Measurements from ENCODE around the gene RYR1.
A peak's percentile ranks its signal among the peaks of the same experiment; 100 is the strongest.
"Not testable (repeated sequence)": the region's sequence is repeated elsewhere in the genome, so short reads cannot be mapped to it uniquely, and the experiment has no call there.

The RYR1 gene

GRCh38 chr19:38571682-38572081 is 138.2 kb downstream of the RYR1 start:
- no peak for DNase-seq

DNA sequence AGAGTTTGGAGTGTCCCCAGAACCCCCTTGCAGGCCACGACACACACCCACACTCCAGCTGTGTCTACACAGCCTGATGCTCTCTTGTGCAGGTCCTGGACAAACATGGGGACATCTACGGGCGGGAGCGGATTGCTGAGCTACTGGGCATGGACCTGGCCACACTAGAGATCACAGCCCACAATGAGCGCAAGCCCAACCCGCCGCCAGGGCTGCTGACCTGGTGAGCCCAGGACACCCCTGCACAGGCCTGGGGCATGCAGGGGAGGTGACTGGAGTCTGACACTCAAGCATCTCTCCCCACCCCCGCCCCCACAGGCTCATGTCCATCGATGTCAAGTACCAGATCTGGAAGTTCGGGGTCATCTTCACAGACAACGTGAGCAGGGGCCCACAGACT is 144.3 kb downstream of the RYR1 start:
- no peak for DNase-seq

GRCh38 chr19:38579304-38579703 is 145.8 kb downstream of the RYR1 start:
- not testable (repeated sequence) for DNase-seq

- no peak for DNase-seq
Measured at GRCh38 chr19:38580080-38580479, 146.6 kb downstream of the RYR1 start.

GRCh38 chr19:38583219-38583984 is 149.9 kb downstream of the RYR1 start:
- no peak for DNase-seq

GRCh38 chr19:38583985-38584305 is 150.5 kb downstream of the RYR1 start:
- DNase-seq: no peak

- no peak for DNase-seq
Measured at GRCh38 chr19:38587562-38587961, 154.1 kb downstream of the RYR1 start.

DNA sequence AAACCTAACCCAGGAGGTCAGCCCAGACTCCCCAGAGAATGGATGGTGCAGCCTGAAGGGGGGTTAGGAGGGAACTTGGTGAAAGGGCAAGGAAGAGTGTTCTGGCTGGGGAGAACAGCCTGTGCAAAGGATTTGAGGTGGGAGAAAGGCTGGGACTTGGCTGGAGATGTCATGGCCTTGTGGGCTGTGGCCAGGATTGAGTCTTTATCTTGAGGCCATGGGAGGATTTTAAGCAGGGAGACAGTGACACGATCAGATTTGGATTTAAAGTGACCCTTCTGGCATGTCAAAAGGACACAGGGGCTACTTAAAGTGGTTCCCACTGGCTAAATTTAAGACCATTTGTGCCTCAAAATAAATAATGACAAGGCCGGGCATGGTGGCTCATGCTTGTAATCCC is 154.6 kb downstream of the RYR1 start:
- DNase-seq: no peak

DNA sequence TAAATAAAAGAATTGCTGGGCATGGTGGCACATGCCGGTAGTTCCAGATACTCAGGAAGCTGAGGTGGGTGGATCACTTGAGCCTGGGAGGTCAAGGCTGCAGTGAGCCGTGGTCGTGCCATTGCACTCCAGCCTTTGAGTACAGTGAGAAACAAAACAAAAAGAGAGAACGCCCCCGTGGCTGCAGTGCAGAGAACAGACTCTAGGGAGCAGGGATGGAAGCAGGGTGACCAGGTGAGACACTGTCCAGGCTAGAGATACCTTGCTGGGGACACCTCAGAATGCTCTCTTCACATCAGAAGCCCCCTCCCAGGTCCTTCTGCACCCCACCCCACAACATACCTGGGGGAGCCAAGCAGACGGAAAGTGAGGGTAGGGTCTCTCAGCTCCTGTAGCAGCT is 159.4 kb downstream of the RYR1 start:
- no peak for DNase-seq

GRCh38 chr19:38596057-38596981 is 162.8 kb downstream of the RYR1 start:
- DNase-seq: peak; percentile 72

GRCh38 chr19:38597075-38597474 is 163.6 kb downstream of the RYR1 start:
- DNase-seq: no peak

DNA sequence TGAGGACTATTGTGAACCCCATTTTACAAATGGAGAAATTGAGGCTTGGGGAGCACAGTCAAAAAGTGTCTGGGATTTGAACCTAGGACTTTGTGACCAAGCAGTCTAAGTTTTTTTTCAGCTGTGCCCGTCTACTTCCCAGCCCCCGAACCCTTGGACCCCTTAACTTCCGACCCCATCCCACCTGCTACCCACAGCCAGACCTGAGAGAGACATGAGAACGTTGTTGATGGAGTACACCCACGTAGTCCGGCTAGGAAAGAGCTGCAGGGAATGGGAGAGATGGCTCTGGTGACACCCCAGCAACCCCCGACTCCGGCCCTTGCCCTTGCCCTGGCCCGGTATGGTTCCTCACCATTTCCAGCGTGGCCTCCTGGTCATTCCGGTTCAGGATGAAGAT is 166.2 kb downstream of the RYR1 start:
- DNase-seq: no peak

GRCh38 chr19:38602856-38603255 is 169.4 kb downstream of the RYR1 start:
- DNase-seq: not testable (repeated sequence)

DNA sequence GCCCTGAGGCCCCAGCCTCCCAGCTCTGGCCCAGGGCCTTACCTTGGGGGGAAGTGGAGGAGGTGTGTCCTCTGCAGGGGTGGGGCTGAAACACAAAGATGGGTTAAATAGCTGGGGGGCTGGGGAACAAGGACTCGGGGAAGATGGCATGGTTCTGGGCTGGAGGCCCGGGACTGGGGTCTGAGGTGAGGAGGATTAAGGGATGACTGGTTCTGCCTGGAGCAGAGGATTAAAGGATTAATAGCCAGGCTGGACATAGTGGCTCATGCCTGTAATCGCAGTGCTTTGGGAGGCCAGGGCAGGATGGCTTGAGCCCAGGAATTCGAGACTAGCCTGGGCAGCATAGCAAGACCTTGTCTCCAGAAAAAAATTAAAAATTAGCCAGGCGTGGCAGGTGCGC is 172.6 kb downstream of the RYR1 start:
- no peak for DNase-seq

DNA sequence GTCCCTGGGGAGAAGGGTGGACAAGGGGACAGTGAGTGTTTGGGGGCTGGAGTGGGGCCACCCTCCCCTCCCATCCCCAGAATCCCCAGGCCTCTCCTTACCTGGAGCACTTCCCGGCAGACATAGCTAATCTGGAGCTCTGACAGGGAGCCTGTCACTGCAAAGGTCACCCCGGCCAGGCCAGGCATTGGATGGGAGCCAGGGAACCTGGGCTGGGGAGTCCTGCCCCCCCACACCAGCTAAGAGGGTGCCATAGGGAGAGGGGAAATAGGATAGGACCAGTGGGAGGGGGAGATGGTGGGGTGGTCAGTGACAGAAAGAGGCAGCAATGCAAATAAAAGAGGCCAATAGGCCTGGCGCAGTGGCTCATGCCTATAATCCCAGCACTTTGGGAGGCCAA is 180.8 kb downstream of the RYR1 start:
- DNase-seq: no peak

GRCh38 chr19:38615007-38615581 is 181.6 kb downstream of the RYR1 start:
- DNase-seq: no peak

DNA sequence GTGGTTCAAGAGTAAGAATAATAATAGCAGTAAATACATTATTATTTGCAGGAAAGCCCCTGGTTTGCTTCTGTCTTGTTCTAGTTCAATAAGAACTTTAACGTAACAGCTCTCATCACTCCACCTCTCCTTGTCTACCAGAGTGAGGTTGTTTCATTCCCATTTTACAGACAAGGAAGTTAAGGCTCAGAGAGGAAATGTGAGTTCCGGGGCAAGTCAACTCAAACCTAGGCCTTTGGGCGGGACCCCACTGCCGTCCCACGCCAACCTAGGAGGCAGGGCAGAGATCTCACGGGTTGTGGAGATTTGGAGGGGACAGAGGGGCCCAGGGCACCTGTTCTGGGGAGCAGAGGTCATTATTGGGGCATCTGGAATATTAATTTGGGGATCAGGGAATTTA is 182.8 kb downstream of the RYR1 start:
- no peak for DNase-seq

DNA sequence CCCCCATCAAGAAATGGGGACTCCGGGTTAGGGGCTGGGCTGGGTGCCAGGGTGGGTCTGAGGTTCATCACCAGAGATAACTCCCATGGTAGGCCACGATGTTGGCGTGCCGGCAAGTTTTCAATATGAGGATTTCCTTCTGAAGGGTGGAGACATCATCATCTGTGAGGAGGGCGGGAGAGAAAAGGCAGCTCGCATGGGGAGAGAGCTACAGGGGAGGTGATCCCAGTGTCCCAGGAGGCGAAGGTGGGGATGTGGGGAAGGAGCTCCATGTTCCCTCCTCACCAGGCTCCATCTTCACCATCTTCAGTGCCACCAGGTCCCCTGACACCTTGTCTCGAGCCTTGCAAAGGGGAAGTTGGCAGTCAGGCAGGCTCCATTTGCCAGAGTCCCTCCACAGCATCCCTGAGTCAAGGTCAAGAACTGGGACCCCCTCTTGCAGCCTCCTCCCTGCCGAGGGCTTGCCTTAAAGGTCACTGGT is 183.8 kb downstream of the RYR1 start:
- peak; percentile 71 for DNase-seq

DNA sequence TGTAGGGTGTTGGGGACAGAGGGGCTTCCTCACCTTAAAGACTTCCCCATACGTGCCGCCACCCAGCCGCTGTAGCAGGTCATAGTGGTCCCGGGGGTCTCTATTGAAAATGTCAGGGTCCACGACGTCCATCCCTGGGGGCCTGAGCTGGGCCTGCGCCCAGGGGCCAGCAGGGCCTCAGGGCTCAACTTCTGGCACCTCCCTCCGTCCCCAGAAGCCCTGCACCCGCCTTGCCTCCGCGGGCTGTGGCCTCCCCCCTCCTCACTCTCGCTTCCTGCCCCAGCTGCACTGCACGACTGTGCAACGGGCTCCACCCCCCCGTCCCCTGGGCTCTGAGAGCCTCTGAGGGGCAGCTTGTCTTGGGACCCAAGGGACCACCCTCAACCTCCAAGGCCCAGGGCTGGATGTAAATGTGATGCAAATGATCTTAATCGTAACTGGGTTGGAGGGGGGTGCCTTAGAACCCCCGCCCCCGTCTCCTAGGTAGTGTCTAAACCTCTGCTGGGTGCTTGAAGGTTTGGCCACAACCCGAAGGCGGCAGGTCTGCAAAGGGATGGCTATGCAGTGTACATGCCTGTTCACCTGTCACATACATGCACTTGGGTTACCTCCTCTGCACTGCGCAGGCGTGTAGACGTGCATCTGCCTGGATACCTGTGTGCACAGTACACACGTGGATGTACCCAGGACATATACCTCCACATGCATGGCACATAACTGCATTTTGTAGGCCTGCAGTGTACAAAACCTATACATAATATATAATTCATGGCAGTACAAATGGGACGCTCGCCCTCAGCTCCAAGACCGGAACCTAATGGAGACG is 184.5 kb downstream of the RYR1 start, which contains the start of gene MAP4K1:
Gene MAP4K1, minus strand, starts transcription at position 190 of the 826 bp plus-strand sequence. Its CDS starts 58 bp downstream, at position 132.
- peak; percentile 88 for DNase-seq

DNA sequence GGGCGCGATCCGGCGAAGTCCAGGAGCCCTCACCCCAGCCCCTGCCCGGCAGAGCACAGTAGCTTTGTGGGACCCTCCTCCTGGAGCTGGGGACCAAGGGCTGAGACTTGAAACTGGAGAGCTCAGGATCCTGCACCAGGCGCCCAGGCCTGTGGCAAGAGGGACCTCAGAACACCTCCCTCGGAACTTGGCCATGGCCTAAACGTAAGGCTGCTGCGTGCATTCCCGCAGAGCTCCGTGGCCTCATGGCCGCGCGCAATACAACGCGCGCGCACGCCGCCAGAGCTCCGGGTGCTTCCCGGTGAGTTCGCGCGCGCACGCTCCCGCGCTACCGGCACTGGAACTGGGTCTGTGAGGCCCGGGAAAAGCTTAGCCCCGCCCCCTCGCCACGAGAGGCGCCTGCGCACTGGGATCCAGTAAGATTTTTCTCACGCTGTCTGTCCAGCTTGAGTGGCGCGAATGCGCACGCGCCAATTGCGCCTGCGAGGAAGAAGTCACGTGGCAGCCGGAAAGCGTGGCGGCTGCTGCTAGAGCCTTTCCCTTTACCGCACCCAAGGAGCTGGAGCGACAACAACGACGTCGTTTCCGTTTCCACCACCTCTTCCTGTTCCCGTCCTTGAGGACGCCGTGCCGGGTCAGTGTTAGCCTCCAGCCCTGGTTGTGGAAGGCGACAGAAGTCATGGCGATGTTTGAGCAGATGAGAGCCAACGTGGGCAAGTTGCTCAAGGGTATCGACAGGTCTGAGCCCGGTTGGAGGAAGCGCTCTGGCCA is 185.3 kb downstream of the RYR1 start, which contains the start of gene EIF3K:
Gene EIF3K, plus strand, starts transcription at position 599 of the 771 bp plus-strand sequence. Its CDS starts 81 bp downstream, at position 680.
- DNase-seq: peak; percentile 99

DNA sequence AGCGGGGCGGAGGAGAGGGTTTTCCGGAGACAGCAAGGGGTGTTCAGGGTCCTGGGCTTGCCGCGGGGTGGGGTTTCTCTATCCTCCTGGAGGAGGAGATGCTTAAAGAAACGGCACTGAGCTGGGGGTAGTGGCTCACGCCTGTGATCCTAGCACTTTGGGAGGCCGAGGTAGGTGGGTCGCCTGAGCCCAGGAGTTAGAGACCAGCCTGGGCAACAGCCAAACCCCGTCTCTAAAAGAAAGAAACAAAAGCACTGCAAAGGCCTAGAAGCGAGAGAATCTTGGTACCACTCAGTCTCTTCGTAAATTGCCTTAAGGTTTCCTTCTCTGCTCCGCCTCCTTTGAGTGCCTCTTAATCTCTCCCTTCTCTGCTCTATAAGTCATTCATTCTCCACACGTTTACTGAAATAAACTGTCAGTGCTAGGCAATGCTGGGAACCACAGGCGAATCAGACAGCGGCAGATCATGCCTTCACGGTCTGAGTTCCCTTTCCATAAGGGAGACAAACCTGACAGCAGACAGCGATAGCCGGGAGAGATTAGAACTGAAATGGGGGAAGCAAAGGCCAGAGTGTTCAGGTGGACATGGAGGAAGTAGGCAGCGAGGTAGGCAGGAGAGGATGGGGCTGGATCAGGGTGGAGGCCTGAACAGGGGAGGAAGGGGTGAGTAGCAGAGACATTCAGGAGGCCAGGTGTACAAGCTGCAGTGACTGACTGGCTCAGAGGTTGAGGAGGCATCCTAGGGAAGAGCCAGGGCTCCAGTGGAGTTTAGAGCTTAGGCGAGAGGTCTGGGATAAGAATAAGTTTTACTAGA is 186.1 kb downstream of the RYR1 start:
- DNase-seq: no peak
